NB4 (cell line): Measurements from ENCODE around the gene MTX1.
"Not testable (repeated sequence)": the region's sequence is repeated elsewhere in the genome, so short reads cannot be mapped to it uniquely, and the experiment has no call there.

Experiments used
- DNase-seq: peaks from one replicate; pipeline ENCODE4 v3.0.0; 2010; ENCODE audit warnings: low read depth
- H3K4me3 ChIP-seq: one replicate; pipeline ENCODE4 v1.5.1; 2011; ENCODE audit warnings: mild to moderate bottlenecking, low read depth, low read length, moderate library complexity
- MYC ChIP-seq: IDR thresholded peaks from 2 replicates; pipeline ENCODE4 v1.6.1; 2011; ENCODE audit warnings: low read depth, low read length
- POLR2A ChIP-seq: IDR thresholded peaks from 2 replicates; pipeline ENCODE4 v1.6.1; 2011; ENCODE audit warnings: mild to moderate bottlenecking; ENCODE audit not compliant: insufficient read length; ENCODE audit errors: extremely low read depth
- TF ChIP-seq, protein P1 (sequence below): IDR thresholded peaks from one replicate; pipeline ENCODE4 v1.5.1; 2012; ENCODE audit warnings: low read depth, low read length
- TF ChIP-seq, protein P2 (sequence below): IDR thresholded peaks from 2 replicates; pipeline ENCODE4 v1.6.1; 2011; ENCODE audit warnings: low read depth, low read length

MTX1 gene

DNA sequence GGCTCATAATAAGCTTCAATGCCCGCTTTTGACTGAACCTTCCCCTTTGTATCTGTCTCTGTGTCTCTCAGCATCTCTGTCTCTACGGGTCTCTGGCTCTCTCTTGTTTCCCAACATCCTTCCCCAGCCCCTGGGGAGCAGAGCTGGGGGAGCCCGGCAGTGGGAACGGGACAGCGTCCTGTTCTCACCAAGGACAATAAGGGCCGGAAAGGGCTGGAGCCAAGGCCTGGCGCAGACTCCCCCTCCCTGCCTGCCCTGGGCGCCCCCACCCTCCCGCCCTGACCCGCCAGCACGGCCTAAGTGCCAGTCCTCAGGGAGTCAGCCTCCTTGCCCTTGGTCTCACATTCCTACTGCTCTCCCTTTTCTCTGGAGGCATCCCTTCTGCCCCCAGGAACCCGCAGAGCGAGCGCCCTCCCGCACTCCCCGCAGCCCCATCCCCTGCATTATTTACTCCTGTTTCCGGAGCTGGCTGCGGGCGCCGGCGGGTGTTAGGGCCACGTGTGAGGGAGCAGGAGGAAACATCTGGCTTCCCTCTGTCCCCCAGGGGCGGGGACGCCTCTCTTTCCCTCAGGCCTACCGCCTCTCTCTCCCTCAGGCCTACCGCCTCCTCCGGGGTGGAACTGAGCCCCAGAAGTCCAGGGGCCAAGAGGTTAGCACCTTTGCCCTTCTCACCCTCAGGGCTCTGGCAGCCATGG is 41.9 kb upstream of the MTX1 start:
- DNase-seq: peak; percentile 78

DNA sequence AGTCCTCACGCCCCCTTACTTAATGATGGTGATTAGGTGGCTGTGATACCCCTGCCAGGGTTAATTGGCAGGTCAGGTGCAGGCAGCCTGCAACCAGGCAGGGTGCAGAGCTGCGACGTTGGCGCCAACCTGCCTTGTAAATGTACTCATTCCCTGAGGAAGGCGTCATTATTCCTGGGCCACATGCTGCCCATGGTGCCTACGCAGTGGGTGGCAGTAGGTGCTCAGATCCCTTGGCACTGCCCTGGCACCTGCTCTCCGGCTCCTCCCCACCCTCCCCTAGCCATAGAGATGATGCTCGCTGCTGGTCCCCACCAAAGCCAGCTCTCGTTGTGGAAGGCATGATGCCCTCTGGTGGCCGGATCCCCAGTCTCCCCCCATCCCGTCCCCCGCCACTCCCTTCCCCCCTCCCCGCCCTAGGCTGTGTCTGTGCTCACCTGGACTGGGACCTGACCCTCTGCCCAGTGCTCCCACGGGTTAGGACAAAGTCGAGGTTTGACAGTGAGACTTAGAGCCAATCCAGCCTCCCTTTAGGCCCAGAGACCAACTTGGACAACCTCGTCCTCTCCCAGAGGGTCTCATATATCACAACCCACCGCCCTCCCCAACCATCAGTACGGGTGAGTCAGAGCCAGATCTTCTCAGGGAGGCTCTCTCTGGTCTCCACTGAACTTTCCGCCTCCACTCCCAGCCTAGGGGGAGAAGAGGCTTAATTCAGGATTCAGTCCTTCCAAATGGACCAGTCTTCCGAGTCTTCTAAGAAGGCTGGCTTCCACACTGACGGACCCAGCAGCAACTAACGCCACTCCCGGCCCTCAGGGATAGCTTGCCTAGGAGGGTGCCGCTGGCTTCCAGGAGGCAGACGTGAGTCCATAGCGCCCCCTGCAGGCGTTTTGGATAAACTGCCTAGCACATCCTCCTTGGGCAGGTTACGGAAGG is 41.1 kb upstream of the MTX1 start:
- DNase-seq: peak; percentile 91
- no peak for TF ChIP-seq POLR2A
- TF ChIP-seq, protein P1, sequence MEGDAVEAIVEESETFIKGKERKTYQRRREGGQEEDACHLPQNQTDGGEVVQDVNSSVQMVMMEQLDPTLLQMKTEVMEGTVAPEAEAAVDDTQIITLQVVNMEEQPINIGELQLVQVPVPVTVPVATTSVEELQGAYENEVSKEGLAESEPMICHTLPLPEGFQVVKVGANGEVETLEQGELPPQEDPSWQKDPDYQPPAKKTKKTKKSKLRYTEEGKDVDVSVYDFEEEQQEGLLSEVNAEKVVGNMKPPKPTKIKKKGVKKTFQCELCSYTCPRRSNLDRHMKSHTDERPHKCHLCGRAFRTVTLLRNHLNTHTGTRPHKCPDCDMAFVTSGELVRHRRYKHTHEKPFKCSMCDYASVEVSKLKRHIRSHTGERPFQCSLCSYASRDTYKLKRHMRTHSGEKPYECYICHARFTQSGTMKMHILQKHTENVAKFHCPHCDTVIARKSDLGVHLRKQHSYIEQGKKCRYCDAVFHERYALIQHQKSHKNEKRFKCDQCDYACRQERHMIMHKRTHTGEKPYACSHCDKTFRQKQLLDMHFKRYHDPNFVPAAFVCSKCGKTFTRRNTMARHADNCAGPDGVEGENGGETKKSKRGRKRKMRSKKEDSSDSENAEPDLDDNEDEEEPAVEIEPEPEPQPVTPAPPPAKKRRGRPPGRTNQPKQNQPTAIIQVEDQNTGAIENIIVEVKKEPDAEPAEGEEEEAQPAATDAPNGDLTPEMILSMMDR: peak; percentile 80
- TF ChIP-seq, protein P2, sequence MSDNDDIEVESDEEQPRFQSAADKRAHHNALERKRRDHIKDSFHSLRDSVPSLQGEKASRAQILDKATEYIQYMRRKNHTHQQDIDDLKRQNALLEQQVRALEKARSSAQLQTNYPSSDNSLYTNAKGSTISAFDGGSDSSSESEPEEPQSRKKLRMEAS: peak; percentile 54
- peak; percentile 30; the same call in 1 of the 2 replicates for TF ChIP-seq MYC
- H3K4me3 ChIP-seq: no peak overlapping the region

More for the DNA sequence above, 41.9 kb upstream of the MTX1 start:
- no peak overlapping the region for H3K4me3 ChIP-seq
- TF ChIP-seq MYC: no peak
- TF ChIP-seq, protein P2: peak; percentile 60
- TF ChIP-seq, protein P1: no peak
- no peak for TF ChIP-seq POLR2A

DNA sequence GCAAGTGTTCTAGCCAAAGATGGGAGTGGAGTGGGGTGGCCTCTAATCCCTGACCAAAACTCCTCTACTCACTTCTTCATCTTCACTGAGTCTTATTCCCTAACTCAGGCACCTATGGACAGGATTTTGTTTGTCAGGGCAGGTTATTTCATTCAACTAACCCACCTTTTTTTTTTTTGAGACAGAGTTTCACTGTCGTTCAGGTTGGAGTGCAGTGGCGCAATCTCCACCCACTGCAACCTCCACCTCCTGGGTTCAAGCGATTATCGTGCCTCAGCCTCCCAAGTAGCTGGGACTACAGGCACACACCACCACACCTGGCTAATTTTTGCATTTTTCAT is 40.4 kb upstream of the MTX1 start:
- not testable (repeated sequence) for H3K4me3 ChIP-seq

DNA sequence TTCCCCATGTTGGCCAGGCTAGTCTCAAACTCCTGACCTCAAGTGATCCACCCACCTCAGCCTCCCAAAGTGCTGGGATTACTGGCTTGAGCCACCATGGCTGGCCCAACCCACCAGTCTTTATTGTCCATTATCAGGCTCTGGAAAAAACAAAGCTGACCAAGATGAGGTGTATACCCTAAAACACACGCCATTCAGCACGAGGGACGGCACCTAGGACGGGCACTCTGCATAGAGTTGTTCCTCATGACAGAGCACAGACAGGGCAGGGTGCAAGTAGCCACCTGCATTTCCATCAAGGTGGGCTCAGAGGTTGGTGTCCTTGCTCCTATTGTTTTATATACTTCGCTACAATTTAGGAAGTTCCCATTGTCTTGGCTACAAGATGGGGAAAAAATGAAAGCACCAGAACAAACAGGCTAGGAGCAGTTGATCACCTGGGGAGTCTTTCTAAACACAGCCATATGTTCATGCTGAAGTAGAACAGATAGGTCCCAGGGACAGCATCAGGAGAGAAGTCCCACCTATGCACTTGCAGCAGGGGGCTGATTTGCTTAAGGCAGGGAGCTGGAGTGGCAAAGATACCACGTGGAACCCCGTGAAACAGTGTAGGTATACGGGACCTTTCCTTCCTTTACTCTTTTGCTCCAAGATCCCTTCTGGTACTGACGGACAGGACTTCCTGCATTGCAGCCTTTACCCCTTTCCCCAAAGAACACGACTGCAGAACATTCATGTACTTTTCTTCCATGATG is 39.9 kb upstream of the MTX1 start:
- DNase-seq: no peak

More for the DNA sequence above, 40.4 kb upstream of the MTX1 start:
- DNase-seq: not testable (repeated sequence)

DNA sequence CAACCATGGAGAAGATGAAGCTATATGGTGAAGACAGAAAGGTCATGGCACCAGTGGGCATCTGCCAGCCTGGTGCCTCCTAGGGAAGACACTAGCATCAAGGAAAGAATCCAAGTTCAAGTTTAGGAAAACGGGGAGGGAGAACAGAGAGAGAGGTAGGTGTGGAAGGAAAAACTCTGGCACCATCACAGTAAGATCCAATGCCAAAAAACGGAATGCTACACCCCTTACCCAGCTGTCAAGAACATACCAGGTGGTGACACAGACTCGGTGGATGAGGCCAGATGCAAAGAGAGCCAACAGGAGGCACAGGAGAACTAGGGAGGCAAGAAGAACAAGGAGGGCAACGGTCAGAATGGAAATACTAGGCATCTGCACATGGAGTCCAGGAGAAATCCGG is 39.0 kb upstream of the MTX1 start:
- DNase-seq: no peak
- TF ChIP-seq, protein P1: no peak
- TF ChIP-seq, protein P2: no peak
- TF ChIP-seq MYC (no peak), POLR2A (no peak)
- H3K4me3 ChIP-seq: no peak overlapping the region

More for the DNA sequence above, 39.9 kb upstream of the MTX1 start:
- TF ChIP-seq MYC (no peak), POLR2A (no peak)
- TF ChIP-seq, protein P1: no peak
- TF ChIP-seq, protein P2: no peak
- H3K4me3 ChIP-seq: no peak overlapping the region
